ENCODE data around the gene PDPK1.
"Not testable (repeated sequence)": the region's sequence is repeated elsewhere in the genome, so short reads cannot be mapped to it uniquely, and the experiment has no call there.

Gene PDPK1

GRCh38 chr16:2611877-2612276 lies 74.1 kb downstream of the PDPK1 start:
- not testable (repeated sequence) for DNase-seq (ENCODE audit: low read depth)

DNA sequence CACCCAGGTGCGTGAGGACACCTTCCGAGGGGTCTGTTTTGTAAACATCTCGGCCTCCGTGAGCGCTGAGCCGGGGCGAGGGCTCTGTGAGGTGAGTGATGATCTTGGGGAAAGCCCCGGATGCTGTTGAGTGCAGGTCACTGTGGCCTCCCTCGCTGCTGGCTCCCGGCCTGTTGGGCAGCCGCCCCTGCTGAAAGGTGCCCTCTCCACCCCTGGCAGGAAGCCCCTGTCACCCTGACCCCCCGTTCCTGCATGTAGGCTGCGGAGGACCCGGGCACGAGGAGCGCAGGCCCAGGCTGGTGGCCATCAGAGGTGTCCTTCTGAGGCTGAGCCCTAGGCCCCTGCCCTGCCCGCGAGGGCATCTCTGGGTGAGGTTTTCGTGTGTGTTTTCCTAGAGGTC lies 75.4 kb downstream of the PDPK1 start:
- not testable (repeated sequence) for DNase-seq (ENCODE audit: low read depth)

DNA sequence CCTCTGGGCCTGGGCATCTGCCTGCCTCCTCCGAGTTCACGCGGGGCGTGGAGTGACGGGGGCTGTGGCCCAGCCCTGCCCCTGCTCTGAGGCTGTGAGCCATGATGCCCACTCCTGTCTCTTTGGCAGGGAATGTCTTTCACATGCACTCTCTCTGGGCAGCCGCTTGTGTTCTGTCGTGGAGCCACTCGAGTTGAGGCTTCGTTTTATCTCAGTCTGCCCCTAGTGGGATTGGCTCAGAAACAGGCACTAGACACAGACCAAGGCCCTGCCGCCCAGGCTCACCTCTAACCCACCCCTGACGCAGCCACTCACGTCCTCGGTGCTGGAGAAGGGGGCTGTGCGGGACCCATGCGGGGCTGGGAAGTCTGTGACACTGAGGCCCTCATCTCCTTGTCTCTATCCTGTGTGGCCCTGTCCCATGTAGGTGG lies 77.0 kb downstream of the PDPK1 start:
- no peak for DNase-seq (ENCODE audit: low read depth)

- not testable (repeated sequence) for DNase-seq (ENCODE audit: low read depth)
Measured at GRCh38 chr16:2618964-2619363, 81.1 kb downstream of the PDPK1 start.

GRCh38 chr16:2619628-2620027 lies 81.8 kb downstream of the PDPK1 start:
- not testable (repeated sequence) for DNase-seq (ENCODE audit: low read depth)

- not testable (repeated sequence) for DNase-seq (ENCODE audit: low read depth)
Measured at GRCh38 chr16:2620870-2621269, 83.0 kb downstream of the PDPK1 start.

DNA sequence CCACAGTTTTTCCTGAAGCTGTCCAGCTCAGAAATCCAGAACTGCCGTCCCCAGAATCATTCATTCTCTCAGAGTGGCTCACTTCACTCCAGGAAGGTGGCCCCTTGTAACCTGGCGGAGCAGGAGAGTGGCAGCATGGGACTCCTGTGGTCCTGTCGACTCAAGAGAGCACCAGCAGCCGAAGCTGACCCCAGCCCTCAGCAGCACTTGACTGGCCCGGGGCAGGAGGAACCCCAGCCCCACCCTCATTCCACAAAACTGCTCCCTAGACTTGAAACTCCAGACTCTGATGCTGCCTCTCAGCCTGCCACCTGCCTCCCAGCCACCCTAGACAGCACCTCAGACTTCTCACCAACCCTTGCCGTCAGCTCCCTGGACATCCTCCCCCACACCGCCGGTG lies 83.6 kb downstream of the PDPK1 start:
- not testable (repeated sequence) for DNase-seq (ENCODE audit: low read depth)

DNA sequence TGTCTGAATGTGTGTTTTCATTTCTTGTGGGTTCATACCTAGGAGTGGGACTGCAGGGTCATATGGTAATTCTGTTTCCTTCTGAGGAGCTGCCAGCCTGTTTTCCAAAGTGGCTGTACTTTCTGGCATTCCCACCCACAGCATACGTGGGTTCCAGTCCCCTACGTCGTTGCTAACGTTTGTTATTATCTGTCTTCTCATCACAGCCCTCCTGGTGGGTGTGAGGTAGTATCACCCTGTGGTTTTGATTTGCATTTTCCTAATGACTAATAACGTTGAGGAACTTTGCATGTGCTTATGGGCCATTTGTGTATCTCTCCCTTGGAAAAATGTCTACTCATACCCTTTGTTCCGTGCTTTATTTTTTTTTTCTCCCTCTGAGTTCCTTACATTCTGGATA lies 89.3 kb downstream of the PDPK1 start:
- DNase-seq (ENCODE audit: low read depth), result not testable (repeated sequence)

- not testable (repeated sequence) for DNase-seq (ENCODE audit: low read depth)
Measured at GRCh38 chr16:2631203-2631602, 93.4 kb downstream of the PDPK1 start.

DNA sequence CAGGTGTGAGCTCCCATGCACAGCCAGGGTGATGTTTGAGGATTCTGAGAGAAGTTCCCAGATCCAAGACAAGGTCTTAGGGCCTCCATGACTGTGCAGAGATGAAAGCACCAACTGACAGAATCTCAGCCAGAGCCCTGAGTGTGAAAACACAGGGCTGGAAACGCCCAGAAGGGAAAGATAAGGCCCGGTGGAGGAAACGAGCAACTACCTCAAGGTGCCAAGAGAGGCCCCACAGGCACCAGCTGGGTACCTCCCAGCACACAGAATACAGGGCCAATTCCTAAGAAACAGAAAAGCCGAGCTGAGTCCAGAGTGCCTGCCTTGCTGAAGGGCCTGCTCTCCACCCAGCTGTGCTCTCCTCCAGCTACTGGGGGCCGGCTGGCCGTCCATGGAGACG lies 94.5 kb downstream of the PDPK1 start:
- not testable (repeated sequence) for DNase-seq (ENCODE audit: low read depth)

DNA sequence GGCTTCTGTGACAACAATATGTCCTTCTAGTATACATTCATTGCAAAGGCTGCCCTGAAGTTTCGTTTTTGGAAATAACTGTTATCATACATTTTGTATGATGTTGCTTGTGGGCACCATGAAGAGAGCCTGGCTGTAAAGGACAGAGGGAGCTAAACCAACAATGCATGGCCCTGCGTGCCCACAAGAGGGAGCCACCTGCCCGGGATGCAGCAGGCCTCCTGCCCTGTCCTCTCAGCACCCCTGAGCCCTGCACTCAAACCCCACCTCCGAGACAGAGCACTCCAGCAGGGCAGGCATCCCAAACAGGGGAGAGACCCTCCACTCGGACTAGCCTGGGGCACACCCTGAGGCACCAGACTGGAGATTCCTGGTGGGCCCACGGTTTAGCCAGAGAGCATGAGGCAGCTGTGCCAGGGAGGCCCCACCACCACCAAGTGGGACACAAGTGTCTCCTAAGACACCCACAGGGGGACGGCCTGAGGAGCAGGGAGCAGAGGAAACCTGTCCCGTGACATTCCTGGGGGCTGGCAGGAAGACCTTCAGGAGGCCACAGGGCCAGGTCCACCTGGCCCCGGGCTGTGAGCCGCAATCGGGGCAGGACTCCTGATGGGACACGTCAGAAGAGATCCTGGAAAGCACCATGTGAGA lies 101.4 kb downstream of the PDPK1 start:
- DNase-seq (ENCODE audit: low read depth), result not testable (repeated sequence)

DNA sequence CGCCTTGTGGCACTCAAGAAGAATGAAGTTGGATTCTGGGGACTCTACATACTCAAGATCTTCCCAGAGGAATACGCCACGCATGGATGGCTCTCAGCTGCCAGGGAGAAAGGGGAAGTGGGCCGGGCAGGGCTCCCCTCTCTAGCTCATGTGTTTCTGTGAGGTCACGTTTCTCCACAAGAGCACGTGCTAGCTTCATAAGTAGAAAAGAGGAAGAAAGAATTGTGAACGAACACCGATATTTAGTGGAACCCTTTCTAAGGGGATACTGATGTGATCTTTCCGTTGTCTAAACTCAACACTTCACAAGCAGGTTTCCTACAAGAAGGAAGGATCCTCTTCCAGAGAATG lies 101.9 kb downstream of the PDPK1 start:
- DNase-seq (ENCODE audit: low read depth), result not testable (repeated sequence)

DNA sequence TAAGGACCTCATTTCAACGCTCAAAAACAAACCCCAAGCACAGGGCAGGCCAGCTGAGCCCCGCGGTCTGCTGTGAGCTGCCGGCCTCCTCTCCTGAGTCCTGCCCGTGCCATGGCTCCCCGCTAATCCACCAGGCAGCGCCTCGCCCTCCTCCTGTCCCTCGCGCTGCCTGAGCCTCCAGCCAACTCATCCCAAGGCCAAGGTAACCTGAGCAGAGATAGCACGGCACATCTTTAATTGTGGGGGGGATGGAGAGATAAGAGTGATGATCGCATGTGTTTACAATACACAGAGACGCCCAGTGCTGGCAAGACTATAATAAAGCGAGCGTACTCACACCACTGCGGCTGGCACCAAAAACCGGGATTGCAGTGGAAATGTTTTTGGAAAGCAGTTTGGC lies 104.7 kb downstream of the PDPK1 start:
- not testable (repeated sequence) for DNase-seq (ENCODE audit: low read depth)

- DNase-seq (ENCODE audit: low read depth), result not testable (repeated sequence)
Measured at GRCh38 chr16:2644754-2645453, 107.1 kb downstream of the PDPK1 start.

GRCh38 chr16:2651268-2651871 lies 113.5 kb downstream of the PDPK1 start:
- not testable (repeated sequence) for DNase-seq (ENCODE audit: low read depth)
